NCI-H2171 treated with DMSO at 0.1 percent for 48 hours (cell line): ENCODE data around the gene PCIF1.

Source experiments
- DNase-seq: peaks from one replicate; lab custom pipeline; 2025; lab: John Stamatoyannopoulos, UW

PCIF1 gene

GRCh38 chr20:45994761-45995493 lies 60.4 kb downstream of the PCIF1 start:
- DNase-seq = no peak

- DNase-seq = peak; percentile 31
Measured at GRCh38 chr20:45995495-45996097, 61.1 kb downstream of the PCIF1 start.

- DNase-seq = no peak
Measured at GRCh38 chr20:45997187-45997586, 62.7 kb downstream of the PCIF1 start.
